GM12801 (cell line): ENCODE data around the gene ADI1.

Experiments used
- CTCF ChIP-seq: IDR thresholded peaks from one replicate; pipeline ENCODE4 v1.5.1; 2011; ENCODE audit warnings: control low read depth; ENCODE audit not compliant: insufficient read length; ENCODE audit errors: extremely low read depth

Gene ADI1

GRCh38 chr2:3527886-3528785 is 8.8 kb upstream of the ADI1 start:
- TF ChIP-seq CTCF, result no peak

- TF ChIP-seq CTCF, result no peak
Measured at GRCh38 chr2:3526871-3527270, 7.5 kb upstream of the ADI1 start.

- TF ChIP-seq CTCF, result no peak
Measured at GRCh38 chr2:3523551-3524041, 4.3 kb upstream of the ADI1 start.

- no peak for TF ChIP-seq CTCF
Measured at GRCh38 chr2:3522961-3523421, 3.7 kb upstream of the ADI1 start.

- TF ChIP-seq CTCF, result no peak
Measured at GRCh38 chr2:3520591-3520990, 1.3 kb upstream of the ADI1 start.

GRCh38 chr2:3518496-3519254 is 656 bp downstream of the ADI1 start:
- TF ChIP-seq CTCF, result no peak

GRCh38 chr2:3517948-3518495 is 1.3 kb downstream of the ADI1 start:
- no peak for TF ChIP-seq CTCF
